Epithelial cell of proximal tubule (primary cell): ENCODE measurements around the gene CDC14A. TPM values are rescaled to one million over a fixed set of nuclear protein-coding genes. Genes with fewer than 3 reads are reported as not detected.
A peak's percentile ranks its signal among the peaks of the same experiment; 100 is the strongest.

Source experiments
- DNase-seq: peaks from one replicate; pipeline ENCODE4 v3.0.0-alpha.2; 2011; ENCODE audit warnings: low read depth
- H3K4me3 ChIP-seq: 2 replicates; pipeline ENCODE4 v1.5.1; 2011; ENCODE audit warnings: low read depth, mild to moderate bottlenecking, low read length
- total RNA-seq: library from RNA; depleted of rRNA; stranded (reverse); fragments of >200 nt; gene quantifications from 2 replicates; pipeline ENCODE4 v1.2.3, GENCODE V29; 2015
- TF ChIP-seq, protein P1 (sequence below): conservative IDR thresholded peaks from 2 replicates; pipeline ENCODE4 v1.5.1; 2012; ENCODE audit warnings: low read depth, mild to moderate bottlenecking, low read length

CDC14A gene
- total RNA-seq, 1 donor from 2014 or later = 7.4 TPM

DNA sequence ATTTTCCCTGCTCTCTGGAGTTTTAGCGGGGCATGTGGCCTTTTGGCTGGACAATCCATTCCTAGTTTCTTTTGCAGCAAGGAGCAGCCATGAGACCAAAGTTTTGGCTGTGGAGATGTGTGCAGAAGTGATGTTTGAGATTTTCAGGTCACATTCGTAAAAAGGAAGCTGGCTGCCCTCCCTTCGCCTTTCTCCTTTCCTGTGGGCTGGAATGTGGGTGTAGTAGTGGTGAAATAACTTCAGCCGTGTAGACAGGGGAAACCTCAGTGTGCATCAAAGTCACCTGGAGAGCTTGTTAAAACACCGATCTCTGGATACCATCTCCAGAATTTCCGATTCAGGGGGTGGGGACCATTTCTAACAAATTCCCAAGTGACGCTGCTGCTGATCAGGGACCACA is 180.3 kb downstream of the CDC14A start:
- no peak for DNase-seq
- TF ChIP-seq, protein P1, sequence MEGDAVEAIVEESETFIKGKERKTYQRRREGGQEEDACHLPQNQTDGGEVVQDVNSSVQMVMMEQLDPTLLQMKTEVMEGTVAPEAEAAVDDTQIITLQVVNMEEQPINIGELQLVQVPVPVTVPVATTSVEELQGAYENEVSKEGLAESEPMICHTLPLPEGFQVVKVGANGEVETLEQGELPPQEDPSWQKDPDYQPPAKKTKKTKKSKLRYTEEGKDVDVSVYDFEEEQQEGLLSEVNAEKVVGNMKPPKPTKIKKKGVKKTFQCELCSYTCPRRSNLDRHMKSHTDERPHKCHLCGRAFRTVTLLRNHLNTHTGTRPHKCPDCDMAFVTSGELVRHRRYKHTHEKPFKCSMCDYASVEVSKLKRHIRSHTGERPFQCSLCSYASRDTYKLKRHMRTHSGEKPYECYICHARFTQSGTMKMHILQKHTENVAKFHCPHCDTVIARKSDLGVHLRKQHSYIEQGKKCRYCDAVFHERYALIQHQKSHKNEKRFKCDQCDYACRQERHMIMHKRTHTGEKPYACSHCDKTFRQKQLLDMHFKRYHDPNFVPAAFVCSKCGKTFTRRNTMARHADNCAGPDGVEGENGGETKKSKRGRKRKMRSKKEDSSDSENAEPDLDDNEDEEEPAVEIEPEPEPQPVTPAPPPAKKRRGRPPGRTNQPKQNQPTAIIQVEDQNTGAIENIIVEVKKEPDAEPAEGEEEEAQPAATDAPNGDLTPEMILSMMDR = no peak
- H3K4me3 ChIP-seq = no peak overlapping the region

DNA sequence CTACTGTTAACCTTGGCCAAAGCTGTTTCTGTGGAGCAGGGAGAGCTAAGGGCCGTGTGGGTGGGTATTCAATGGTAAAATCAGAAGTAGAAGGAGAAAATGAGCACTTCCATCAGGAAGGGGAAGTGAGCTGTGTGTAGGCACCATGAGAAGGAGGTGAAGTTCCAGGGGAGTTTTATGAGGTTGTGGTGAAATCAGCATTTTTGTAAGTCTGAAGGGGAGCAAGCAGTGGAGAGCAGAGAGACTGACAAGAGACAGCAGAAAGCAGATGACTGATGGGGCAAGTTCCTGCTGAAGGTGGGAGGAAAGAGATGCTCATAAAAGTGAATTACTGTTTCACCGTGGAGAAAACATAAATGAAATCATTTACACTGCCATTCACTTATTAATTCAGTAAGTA is 183.0 kb downstream of the CDC14A start:
- no peak overlapping the region for H3K4me3 ChIP-seq
- TF ChIP-seq, protein P1 = no peak

DNA sequence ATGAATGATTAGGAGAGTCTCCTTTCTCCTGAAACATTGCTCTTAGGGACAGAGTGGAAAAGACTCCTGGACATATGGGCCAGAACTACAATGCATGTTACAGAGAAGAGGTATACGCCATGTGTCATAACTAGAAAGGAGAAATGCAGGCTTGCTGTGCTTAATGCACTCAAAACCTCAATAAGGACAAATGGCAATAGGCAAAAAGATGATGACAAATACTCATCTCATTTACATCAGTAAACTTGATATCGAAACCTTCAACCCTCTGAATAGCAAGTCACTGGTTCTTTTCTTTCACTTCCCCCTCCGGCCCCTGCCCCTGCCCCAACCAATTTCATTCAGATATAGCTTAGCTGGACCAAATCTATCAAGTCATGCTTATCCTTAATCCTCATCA is 183.7 kb downstream of the CDC14A start:
- no peak for DNase-seq
- TF ChIP-seq, protein P1 = no peak
- no peak overlapping the region for H3K4me3 ChIP-seq

More for the DNA sequence above, 183.0 kb downstream of the CDC14A start:
- DNase-seq = no peak

DNA sequence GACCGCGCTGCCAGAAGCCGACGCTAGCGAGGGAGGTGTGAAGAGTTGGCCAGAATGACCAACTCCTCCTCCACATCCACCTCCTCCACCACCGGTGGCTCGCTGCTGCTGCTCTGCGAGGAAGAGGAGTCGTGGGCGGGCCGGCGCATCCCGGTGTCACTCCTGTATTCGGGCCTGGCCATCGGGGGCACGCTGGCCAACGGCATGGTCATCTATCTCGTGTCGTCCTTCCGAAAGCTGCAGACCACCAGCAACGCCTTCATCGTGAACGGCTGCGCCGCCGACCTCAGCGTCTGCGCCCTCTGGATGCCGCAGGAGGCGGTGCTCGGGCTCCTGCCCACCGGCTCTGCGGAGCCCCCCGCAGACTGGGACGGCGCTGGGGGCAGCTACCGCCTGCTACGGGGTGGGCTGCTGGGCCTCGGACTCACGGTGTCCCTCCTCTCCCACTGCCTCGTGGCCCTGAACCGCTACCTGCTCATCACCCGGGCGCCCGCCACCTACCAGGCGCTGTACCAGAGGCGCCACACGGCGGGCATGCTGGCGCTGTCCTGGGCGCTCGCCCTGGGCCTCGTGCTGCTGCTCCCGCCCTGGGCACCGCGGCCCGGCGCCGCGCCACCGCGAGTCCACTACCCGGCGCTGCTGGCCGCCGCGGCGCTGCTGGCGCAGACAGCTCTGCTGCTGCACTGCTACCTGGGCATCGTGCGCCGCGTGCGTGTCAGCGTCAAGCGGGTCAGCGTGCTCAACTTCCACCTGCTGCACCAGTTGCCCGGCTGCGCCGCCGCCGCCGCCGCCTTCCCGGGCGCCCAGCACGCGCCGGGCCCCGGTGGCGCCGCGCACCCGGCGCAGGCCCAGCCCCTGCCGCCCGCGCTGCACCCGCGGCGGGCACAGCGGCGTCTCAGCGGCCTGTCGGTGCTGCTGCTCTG is 186.9 kb downstream of the CDC14A start:
- TF ChIP-seq, protein P1 = no peak

DNA sequence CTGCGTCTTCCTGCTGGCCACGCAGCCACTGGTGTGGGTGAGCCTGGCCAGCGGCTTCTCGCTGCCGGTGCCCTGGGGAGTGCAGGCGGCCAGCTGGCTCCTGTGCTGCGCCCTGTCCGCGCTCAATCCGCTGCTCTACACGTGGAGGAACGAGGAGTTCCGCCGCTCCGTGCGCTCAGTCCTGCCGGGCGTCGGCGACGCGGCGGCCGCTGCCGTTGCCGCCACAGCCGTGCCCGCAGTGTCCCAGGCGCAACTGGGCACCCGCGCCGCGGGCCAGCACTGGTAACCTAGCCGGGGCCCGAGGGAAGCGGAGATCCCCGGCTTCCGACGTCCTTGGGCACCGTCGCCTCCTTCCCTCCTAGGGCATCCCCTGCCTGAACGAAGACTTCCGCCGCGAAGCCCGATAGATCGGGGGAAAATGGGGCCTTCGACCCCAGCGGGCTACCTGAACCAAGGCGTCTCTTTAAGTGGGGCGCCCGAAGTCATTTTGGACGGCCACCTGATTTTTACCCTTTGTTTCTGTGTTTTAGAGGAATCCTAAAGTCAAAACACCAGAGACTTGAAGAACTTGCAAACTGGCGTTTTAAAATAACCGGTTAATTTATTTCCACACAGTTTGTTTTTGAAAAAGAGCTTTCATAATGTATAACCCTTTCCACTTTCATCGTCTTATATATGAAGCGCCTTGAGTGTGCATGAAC is 187.7 kb downstream of the CDC14A start:
- TF ChIP-seq, protein P1 = no peak
- H3K4me3 ChIP-seq = peak overlapping the region; percentile 33
- no peak for DNase-seq

More for the DNA sequence above, 186.9 kb downstream of the CDC14A start:
- no peak for DNase-seq
- peak overlapping the region; percentile 41 for H3K4me3 ChIP-seq

DNA sequence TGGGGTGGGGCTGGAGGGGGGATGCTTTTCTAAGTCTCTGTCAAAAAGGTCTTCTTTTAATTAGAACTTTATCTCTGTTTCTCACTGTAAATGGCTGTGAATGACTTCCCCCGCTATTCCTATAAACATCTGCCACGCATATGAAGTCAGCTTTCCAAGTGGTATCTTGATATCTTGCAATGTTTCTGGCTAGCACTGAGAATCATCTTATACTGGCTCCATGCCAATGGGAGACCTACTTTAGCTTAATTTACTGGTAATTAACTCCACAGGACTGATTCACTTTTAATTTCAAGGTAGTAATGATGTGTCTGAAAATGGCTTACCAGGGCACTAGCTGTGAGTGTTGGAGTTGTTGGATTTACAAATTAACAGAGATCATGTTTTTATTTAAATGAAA is 190.0 kb downstream of the CDC14A start:
- TF ChIP-seq, protein P1 = no peak
- no peak for DNase-seq

More for the DNA sequence above, 190.0 kb downstream of the CDC14A start:
- H3K4me3 ChIP-seq = no peak overlapping the region
